Activated CD8-positive, alpha-beta memory T cell treated with anti-CD3 and anti-CD28 coated beads, Interleukin-2, amount 50 U/mL, for 48 hours (primary cell): Measurements from ENCODE around the gene CTIF.
A peak's percentile ranks its signal among the peaks of the same experiment; 100 is the strongest.

ENCODE experiments used
- DNase-seq: peaks from one replicate; pipeline ENCODE4 v3.0.0-alpha.2; 2020

The CTIF gene

DNA sequence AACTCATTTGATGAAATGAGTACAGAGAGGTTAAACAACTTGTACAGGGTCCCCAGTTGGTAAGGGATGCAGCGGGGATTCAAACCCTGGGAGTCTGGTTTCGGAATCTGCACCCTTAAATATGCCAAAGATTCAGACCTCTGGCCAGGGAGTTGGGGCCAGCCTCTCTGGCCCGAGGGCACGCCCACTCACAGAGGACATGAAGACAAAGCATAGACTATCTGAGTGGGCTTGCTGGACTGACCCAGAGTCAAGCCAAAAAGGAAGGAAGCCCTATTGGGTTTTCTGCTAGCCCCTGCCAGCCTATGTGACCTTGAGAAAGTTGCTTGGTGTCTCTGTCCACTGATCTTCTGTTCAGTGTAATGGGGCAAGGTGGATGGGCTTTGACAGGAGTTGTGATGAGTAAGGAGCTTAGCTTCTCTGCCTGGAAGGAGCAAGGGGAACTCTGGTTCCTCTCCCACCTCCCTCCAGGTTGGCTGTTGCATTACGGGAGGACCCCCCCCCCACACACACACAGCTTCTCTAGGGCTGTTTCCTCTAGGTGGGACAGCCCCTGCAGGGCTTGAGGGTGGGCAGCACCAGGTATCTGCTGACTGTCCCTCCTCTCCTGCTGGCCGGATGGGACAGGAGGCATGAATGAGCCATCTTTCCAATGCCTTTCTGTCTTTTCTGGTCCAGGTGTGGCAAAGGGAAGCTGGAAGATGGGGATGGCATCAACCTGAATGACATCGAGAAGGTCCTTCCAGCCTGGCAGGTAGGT, 131.3 kb downstream of the CTIF start:
- no peak for DNase-seq

DNA sequence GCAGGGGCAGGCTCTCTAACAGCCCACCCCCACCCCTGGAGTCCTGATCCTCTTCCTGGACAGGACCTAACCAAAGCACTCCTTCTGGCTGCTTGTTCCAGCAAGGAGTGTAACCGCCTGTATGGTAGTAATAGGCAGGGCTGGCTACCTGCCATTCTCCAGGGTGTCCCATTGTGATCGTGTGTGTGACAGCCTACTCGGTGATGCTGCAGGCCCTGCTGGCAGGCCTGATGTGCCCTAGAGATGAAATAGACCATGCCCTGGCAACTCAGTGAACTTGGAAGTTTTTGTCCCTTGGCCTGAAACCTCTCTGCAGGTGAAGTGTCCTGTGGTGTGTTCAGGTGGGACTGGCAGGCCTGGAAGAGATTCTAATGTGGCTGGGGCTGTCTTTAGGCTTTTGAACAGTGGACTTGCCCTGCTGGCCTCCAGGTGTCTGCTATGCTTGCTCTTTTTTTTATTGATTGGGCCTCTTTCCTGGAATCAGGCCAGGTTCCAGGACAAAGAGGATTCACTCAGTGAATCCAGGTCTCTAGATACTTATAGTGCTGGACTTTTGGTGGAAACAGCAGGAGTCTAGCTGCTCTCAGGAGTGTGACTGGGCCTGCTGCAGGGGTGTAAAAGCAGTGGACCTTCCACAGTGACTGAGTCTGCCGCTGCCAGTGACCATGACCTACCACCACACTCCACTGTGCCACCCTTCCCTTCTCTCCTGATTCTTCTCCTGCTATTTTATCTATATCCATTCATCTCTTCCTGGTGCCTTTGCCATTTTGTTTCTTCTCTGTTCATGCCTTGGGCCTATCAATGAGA, 132.1 kb downstream of the CTIF start:
- no peak for DNase-seq

DNA sequence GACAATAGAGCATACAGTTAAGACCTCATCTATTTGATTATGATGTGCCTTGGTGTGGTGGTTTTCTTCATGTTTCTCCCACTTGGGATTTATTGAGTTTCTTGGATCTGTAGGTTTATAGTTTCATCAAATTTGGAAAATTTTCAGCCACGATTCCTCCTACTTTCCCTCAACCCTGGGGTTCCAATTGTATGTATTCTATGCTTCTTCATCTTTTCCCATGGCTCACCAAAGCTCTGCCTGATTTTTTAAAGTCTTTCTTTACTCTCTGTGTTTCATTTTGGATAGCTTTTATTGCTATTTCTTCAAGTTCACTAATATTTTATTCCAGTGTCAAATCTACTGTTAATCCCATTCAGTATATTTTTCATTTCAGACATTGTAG, 132.7 kb downstream of the CTIF start:
- DNase-seq = no peak

DNA sequence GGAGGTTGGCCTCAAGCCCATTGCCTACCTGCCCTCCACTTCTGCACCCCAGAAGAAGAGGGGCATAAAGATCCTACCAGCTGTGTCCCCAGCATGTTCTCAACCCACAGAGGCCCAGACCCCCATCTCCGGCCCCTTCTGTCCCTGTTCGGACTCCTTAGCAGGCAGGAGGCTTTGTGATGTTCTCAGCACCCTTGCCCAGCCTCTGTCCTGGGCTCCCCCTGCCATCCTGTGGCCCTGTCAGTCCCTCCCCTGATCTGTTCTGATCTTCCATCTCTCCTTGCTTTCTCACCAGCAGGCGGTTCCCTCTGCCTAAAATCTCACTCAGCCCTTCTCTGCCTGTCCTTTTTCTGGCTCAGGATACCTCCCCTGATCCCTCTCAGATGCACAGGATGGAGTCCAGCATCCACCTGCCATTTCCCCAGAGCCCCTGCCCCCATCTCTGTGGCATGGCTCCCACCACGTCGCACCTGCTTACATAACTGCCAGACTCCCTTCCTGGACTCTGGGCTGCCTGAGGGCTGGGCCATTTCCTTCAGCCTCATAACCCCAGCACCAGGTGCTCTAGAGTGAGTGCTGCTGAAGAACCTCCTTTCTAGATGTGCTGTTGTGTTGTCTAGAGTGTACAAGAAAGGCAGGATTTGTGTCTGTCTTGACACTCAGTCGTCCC, 134.0 kb downstream of the CTIF start:
- peak; percentile 38 for DNase-seq

DNA sequence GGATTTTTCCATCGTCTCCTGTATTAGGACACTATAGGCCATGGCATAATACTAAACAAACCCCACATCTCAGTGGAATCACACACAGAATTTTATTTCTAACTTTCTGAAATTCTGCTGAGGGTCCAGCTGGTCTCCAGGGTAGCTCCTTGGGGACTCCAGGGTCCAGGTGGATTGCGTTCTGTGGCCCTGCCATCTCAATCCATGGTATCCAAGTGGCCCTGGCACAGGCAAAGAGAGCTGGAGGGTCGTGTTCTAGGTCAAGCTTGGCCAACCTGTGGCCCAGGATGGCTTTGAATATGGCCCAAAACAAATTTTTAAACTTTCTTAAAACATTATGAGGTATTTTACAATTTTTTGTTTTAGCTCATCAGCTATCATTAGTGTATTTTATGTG, 134.6 kb downstream of the CTIF start:
- DNase-seq = no peak

DNA sequence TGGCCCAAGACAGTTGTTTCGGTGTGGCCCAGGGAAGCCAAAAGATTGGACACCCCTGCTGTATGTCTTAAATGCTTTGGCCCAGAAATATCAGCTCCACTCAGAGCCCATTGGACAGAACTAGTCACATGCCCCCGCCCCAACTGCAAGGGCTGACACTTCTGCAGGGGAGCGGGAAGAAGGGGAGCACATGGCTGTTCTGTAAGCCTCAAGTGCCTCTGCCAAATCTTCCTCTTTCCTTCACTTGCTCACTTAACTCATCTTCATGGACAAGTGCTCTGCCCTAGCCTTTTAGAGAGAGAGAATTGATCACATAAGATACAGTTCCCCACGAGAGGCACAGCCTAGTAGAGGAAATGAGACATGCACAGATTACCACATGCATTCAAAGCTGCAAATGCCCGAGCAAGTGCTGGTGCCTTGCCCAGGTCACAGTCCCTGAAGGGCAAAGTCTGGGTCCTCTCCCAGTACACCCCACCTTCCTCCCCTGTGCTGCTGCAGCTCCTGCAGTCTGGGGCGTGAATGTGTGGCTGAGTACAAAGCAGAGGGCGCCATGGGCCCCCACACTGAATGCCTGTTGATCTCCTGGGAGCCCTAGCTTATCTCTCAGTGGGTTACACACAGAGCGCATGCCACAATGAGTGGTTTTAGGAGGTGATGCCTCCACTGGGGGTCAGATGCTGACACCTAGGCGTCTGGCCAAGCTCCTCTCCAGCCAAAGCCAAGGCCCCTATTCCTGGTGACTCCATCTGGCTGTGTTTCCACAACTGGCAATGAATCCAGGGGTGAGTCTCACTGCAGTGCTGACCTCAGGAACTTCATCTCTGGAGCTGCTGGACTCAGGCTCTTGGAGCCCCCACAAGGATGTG, 135.3 kb downstream of the CTIF start:
- peak; percentile 46 for DNase-seq

DNA sequence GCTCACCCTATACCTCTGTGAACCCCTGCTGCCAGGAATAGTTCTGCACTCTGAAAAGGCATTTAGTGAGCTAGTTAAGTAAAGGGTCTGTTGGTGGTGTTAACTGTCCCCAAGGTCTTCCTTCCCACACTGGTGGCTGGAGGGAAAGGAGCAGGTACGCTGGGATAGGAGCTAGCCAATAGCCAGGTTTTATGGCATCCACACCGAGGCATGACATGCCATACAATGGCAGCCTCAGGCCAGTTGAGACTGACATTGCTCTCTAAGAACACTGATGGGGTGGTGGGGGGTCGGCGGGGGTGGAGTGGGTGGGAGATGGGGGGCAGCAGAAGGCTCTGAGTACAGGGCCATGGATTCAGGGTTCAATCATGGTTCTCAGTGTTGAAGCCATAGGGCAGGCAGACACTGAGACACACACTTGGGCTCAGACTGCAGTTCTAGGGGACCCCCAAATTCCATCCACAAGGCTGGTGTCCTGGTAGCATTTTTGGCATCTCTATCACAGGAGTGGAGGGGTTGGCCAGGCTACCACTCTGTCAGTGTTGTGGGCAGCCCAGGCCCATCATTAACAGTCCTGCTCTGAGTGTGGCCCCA, 136.0 kb downstream of the CTIF start:
- no peak for DNase-seq

DNA sequence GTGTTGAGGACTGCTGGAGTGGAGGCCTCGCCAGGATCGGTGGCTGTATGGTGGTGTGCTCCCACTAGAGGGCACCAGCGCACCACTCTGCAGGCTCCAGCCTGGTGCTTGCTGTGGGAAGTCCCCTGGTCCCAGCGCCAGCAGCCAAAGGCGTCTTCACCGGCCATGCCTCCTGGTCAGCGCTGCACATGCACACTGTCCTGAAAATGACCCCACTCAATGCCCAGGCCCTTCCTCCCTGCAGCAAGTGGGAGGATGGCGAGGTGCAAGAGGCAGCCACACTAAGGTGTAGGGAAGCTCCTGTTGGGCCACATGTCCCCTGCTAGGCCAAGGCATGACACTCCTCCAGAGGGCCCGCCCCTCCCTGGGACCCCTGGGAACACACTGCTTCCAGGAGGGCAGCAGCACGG, 136.5 kb downstream of the CTIF start:
- peak; percentile 92 for DNase-seq

DNA sequence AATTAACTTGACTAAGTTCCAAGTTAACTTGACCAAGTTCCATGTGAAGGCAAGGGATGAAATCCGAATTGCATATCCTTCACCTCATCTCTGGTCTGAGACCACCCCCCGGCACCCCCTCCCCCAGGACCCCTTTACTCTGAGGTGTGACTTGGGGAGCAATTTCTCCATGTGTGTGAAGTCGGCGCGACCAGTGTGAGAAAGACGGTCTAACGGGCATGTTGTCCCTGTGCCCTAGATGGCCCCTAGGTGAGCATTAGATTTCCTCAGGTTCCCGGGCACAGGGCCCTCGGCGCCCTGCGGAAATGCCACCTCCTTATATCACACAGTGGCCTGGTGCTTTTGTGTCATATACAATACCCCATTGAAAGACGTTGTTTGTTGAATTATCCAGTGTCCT, 137.1 kb downstream of the CTIF start:
- DNase-seq = no peak

DNA sequence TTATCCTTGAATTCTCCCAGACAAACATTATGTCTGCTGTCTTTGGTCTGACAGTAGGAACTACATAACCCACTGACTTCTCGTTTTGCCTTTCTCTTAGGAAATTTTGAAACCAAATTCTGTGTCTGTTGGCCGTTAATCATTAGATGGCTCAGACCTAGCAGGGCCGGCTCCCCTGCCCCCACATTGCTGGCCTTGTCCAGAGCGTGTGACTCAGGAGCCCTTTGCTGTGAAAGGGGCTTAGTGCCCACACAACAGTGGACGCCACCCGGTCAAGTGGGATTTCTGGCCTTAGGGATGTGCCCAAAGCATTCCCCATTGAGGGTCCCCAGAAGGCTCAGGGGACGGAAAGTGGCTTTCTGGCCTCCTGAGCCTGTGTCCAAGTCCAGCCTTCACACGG, 137.5 kb downstream of the CTIF start:
- DNase-seq = no peak

DNA sequence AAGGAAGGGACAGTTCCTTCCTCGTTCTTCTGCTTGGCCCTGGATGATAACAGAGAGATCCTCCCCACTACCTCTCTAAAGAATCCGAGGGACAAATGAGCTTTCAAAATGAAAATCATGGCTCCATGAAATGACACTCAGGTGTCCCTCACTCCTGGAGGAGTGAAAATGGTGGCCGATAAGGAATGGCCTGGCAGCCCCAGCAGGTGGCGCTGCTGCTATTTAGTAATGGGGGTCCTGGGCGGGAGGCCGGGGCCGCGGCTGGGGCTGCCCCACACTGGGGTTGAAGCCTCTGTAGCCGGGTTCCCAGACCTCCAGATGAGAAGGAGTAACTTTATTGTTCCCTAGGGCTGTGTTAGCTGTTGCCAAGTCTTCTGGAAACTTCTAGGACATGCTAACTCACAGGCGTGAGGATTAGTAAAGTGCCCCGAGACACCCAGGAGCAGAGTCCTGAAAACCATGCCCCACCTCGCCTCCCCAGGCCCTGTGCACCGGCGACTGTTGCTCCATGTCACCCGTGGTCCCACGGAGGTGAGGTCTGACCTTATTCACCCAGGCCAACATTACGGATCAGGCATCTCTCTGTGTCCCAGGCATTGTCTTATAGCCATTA, 138.0 kb downstream of the CTIF start:
- peak; percentile 89 for DNase-seq

DNA sequence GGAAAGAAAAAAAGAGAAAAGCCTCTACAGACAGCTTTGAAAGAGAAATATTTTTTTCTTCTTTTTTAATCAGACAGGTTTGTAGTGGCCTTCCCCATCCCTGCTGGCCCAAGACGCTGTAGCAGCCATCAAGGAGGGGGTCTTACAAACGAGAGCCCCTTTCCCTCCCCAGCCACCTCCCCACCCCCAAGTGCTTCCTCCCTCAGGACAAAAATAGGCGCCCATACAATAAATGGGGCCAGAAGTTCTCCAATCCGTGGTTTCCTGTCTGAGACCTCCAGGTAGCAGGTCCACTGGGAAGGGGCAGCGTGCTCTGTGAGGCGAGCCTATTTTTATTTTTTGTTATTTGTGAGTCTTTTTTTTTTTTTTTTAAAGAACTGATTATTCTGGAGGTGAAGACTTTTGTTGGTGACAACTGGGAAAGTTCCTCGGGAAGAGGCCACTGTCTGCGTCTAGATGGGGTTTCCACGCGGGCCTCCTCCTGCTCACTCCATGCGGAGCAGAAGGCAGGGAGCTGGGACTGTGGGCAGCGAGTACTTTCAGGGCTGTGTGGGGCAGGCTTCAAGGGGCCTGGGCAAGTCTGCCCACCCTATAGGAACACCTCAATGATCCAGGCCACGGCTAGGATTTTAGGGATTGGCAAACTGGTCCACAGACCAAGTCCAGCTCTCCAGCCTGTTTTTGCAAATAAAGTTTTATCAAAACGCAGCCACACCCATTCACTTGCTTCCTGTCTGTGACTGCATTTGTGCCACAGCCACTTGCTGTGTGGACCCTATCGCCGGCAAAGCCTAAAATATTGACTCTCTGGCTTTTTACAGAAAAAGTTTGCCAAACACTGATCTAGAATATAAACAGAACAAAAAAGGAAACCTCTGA, 139.6 kb downstream of the CTIF start:
- no peak for DNase-seq

DNA sequence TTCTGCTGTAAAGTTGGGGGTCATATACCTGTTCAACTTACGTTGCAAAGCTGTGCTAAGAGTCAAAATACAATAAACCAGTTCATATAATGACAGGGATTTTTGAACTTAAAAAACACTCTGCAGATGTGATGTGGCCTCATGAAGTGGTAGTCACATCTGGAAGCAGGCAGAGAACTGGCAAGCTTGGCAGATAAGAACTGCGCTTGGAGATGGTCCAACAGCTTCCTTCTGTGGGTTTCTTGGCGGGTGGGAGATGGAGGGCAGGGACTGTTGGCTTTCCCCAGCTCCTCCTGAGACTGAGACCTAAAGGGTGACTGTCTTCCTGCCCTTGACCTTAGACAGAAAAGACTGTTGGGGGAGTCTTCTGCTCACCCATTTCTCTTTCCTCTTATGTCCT, 140.4 kb downstream of the CTIF start:
- DNase-seq = no peak

DNA sequence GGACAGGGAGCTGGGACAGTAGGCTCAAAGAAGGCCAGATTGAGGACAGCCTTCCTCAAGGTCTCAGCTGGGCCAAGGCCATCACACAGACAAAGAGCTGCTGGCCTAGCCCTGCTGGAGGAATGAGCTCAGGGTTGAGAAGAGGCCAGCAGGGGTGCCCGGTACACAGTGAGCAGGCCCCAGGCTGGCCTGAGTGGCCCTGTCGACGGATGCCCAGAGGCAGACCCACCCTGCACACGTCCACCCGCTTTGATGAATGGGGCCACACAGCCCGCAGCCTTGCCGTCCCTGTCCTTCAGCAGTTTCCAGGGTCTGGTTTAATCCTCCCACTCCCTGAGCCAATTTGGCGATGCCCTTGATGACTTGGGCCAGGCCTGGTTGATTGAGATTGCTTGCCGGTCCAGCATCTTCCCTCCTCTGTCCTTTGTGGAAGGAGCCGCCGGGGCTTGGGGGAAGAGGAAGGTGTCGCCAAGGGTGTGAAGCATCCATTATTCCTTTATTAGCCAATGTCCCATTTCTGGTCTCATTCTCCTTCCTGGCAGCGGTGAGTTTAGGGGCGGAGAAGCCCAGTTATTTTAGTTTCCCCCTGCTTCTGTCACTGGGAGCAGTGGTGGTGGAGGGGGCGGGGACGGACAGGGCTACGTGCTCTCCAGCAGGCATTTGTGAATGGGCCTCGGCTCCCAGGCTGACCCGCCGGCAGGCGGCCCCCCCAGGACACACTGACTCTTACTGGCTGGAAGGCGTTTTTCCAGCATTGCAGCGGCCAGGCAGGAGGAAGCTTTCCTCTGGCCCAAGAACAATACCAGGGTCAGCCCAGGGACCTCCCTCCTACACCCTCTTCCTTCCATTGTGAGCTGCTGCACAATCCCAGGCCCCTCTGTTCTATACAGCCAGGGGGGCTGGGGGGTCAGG, 141.8 kb downstream of the CTIF start:
- DNase-seq = no peak

DNA sequence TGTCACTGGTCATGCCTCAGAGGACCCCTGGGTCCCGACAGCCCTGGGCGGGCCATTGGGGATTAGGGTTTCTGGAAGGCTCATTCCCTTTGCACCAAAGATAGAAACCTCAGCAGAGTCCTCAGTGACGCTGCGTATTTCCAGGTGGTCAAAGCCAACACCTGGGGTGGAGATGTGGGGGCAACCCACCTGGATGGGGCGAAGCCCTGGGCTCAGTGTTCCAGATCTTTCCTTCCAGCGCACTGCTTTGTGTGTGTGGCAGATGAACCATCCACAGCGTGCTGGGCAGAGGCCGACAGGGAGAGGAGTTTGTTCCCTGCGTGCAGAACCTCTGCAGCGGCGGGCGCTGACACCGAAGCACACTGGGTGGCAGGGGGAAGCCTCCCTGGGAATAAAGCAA, 143.9 kb downstream of the CTIF start:
- DNase-seq = no peak

DNA sequence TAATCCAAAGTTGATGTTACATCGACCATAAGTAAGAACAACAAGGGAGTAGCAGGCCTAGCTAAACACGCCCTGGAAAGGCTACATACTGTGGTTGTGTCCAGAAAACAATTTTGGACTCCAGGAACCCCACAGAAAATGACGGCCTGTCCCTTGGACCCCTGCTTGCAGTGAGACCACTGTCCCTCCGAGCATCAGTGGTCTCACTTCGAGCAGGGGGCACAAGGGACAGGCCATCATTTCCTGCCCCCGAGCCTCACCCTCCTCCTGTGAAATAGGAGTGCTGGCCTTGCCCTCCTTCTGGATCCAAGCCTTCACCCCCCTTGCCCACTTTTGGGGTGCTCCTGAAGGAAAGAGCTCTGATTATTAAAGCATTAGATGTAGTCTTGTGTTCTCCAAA, 144.4 kb downstream of the CTIF start:
- DNase-seq = no peak

DNA sequence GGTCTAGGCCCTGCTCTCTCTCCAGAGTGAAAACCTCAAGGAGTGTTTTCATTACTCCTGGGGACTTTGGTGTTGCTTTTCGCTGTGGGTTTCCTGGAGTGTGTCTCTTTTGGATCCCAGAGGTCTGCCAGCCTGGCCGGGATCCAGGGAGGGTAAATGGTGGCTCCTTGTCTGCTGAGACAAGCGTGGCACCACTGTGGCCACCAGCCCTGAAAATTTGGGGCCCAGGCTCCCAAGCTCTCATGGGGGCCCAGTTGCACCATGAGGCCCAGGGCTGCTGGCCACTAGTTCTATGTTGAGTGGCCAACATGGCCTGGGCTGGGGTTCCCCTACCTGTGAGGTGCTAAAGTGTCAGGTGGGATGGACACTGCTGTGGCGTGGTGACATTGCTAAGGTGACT, 144.8 kb downstream of the CTIF start:
- DNase-seq = no peak

DNA sequence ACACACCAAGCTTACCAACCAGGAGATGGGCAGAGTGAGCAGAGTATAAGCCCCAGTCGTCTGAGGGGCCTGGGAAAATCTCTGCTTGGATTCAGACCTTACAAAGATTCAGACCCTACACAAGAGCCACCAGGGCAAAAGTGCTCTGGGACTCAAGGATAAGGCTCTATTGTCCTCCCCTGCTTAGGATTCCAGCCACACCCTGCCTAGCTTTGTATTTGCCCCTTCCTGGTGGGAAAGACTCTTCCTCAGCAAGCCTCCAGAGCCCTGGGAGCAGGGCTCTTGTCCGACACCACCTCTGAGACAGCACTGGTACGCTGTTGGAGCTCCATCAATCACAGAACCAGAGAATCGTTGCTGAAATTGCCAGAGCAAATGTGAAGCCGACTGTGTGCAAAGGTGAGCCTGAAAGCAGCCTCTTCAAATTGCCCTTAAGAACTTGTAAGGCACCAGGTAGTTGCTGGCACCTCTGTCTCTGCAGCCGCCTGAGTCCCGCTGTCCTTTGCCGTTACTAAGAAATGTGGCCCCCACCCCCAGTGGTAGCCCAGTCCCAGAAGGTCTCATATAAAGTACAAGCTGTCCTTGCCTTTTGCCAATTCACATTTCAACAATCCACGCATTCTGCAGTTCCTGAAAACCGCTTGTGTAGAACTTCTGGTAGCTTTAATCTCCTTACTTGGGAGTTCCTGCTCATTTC, 148.7 kb downstream of the CTIF start:
- DNase-seq = no peak

DNA sequence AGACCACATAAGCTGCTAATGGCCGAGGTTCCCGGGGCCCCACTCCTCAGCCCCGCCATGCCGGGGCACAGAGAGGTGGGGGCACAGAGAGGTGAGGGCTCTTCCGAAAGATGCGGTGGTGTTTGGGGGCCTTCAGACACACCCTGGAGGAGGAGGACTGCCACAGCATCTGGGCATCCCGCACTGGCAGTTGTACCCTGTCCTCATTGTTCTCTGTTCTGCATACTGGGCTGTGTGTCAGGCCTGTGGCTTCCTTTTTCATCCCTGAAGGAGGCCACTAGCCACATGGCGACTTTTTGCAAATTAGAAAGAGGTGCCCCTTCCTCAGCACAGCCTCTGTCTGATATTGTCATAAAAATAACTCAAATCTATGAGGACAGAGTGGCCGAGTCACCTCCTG, 150.1 kb downstream of the CTIF start:
- DNase-seq = no peak
